ENCODE results near the gene SLC43A1.

SLC43A1 gene

DNA sequence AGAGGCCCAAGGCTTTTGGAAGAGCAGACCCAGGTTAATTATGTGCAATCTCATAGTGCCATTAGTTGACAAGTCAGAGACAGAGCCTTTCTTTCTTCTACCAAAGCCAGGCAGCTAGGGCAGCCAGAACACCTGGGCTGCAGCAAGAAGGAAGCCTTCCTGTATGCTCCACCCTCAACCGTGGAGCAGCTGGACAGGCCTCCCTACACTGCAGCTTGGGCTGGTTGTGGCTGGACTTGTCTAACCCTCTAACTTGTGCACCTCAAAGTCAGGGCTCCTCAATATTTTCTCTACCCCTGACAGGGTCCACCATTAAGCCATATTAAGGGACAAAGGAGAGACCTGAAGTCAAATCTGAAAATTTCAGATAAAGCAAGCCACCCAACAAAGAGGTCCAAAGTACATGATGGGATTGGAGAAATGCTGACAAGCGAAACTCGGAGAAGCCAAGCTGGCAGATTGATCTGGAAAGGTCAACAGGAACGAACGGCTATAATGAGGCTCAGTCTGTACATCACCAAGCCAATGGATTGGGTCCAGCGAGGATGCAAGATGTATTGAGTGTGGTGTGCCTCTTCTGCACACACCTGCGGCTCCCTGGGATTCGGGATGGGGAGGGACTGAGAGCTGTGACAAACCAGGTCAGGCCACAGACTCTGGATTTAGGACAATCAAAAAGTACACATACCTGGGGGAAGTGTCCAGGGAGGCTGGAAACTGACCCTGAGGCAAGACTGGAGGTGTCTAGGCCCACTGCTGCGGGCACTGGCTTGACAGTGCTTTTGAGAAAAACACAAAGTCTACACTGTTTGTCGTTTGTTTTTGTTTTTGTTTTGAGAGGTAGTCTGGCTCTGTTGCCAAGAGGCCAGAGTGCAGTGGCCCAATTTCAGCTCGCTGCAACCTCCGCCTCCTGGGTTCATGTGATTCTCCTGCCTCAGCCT is 76.9 kb downstream of the SLC43A1 start:
- peaks cover 8% of the 10 kb centered on the region for H3K4me1 ChIP-seq (ENCODE audit: control insufficient read depth, insufficient read depth, low read length)
- H3K4me3 ChIP-seq (ENCODE audit: low read length), result no peak overlapping the region
- no peaks in the 10 kb centered on the region for H3K27me3 ChIP-seq (ENCODE audit: control insufficient read depth, insufficient read depth, low read length)
- no peaks in the 10 kb centered on the region for H3K36me3 ChIP-seq (ENCODE audit: control insufficient read depth, insufficient read depth, low read length)
- no peaks in the 10 kb centered on the region for H3K9me3 ChIP-seq (ENCODE audit: control insufficient read depth, low read length)
- H3K9ac ChIP-seq (ENCODE audit: low read length), result no peak overlapping the region

DNA sequence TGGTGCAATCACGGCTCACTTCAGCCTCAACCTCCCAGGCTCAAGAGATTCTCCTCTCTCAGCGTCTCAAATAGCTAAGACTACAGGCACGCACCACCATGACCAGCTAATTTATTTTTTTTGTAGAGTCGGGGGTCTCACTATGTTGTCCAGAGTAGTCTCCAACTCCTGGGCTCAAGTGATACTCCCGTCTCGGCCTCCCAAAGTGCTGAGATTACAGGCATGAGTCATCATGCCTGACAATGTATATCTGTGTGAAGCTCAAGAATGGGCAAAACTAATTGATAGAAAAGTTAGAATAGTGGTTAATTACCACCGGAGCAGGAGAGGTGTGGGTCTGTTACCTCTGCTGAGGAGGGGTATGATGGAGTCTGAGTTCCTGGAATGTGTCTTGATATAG is 79.5 kb downstream of the SLC43A1 start:
- H3K4me3 ChIP-seq (ENCODE audit: low read length), result no peak overlapping the region
- no peaks in the 10 kb centered on the region for H3K36me3 ChIP-seq (ENCODE audit: control insufficient read depth, insufficient read depth, low read length)
- H3K4me1 ChIP-seq (ENCODE audit: control insufficient read depth, insufficient read depth, low read length), result peaks cover 8% of the 10 kb centered on the region
- H3K27me3 ChIP-seq (ENCODE audit: control insufficient read depth, insufficient read depth, low read length), result no peaks in the 10 kb centered on the region
- no peaks in the 10 kb centered on the region for H3K9me3 ChIP-seq (ENCODE audit: control insufficient read depth, low read length)
- H3K9ac ChIP-seq (ENCODE audit: low read length), result no peak overlapping the region

DNA sequence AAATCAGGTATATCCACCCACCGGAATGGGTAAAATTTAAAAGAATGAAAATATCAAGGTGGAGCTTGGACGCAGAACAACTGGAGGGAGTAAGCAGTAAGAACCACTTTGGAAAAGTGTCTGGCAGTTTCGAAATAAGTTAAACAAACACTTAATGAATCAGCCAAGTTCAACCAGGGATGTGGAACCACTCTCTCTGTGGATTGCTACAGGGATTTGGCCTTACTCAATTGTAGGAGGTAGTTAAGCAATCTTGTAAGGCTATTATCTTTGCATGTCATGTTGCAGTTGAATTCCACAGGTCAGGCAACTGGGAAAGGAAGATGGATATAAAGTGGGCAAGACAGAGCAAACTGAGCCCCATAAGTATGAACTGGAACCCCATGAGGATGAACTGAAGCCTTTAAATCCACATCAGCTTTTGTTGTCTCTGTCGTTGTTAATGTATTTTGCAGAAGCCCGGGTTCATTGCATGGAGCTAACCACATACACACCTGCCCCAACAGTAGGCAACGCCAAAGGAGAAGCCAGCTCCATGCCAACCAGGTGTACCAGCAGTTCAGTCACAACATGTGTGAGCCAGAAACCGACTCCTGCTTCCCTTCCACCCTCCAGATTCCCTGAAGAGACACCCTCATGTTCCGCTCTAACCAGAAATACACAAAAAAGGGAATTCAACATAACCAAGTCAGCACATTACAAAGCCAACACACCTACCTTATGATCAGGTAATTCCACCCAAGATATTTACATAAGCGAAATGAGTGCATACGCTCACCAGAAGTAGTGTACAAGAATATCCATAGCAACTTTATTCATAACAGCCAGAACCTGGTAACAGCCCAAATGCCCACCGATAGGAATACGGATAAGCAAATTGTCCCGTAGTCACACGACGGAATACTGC is 80.6 kb downstream of the SLC43A1 start:
- Histone ChIP-seq H3K4me3 (ENCODE audit: low read length) (no peak overlapping the region), H3K36me3 (ENCODE audit: control insufficient read depth, insufficient read depth, low read length) (no peaks in the 10 kb centered on the region), H3K4me1 (ENCODE audit: control insufficient read depth, insufficient read depth, low read length) (peaks cover 9% of the 10 kb centered on the region), H3K9me3 (ENCODE audit: control insufficient read depth, low read length) (no peaks in the 10 kb centered on the region), H3K27me3 (ENCODE audit: control insufficient read depth, insufficient read depth, low read length) (no peaks in the 10 kb centered on the region), H3K9ac (ENCODE audit: low read length) (no peak overlapping the region)
